ENCODE results near the gene FAM228B.
"Not testable (repeated sequence)": the region's sequence is repeated elsewhere in the genome, so short reads cannot be mapped to it uniquely, and the experiment has no call there.

Gene FAM228B

DNA sequence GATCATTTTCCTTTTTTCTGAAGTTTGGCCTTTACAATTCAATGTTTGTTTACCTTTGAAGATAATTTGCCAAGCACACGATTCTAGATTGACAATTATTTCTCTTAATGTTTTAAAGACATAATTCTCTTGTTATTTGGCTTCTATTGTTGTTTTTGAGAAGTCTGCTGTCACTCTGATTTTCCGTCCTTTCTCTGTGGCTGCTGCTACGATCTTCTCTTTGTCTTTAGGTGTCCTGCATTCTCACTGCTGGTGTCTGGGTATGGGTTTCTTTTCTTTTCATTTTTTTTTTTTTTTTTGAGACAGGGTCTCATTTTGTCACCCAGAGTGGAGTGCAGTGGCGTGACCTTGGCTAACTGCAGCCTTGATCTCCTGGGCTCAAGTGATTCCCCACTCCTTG lies 36.4 kb downstream of the FAM228B start:
- no peak for DNase-seq (ENCODE audit: low read depth)

DNA sequence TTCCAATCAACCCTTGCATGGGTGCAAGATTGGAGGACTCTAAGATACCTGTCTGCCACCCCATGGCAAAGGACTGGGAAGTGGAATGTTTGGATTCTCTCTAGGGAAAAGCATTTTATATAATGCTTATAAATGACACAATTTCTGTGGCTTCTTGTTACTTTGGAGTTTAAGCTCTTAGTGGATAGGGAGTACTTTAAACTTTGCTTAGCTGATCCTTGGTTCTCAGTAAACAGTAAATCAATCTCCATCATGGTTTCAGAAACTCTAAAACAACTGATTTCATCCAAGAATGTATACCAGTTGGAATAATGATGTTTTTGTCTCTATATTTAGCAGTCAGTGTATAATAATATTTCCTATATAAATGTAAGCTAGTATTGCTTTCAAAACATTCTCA lies 37.5 kb downstream of the FAM228B start:
- DNase-seq (ENCODE audit: low read depth) = no peak

DNA sequence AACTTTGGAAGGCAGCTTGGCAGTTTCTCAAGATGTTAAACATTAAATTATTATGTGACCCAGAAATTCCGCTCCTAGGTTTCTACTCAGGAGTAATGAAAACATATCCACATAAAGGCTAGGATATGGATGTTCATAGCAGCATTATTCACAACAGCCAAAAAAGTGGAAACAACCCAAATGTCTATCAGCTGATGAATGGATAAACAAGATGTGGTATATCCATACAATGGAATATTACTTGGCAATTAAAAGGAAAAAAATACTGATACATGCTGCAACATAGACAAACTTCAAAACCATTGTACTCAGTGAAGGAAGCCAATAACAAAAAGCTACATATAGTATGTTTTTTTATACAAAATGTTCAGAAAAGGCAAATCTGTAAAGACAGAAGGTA lies 39.2 kb downstream of the FAM228B start:
- DNase-seq (ENCODE audit: low read depth) = no peak

DNA sequence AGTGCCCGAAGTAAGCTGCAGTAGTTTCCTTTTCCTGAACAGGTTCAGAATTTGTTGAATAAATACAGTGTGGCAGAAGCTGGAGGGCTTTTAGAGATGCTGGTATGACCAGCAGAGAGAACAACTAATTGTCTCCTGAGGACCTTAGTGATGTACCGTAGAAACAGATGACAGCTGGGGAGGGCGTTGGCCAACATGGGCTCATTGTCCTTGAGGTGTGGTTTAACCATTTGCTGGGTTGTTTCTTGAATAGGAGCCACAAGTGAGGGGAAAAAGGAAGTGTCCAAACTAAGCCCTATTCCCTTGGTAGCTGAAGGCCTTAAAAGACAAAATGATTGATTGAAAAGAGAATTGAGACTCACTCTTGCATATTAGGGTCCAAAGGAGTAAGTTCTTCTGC lies 39.9 kb downstream of the FAM228B start:
- DNase-seq (ENCODE audit: low read depth) = no peak

DNA sequence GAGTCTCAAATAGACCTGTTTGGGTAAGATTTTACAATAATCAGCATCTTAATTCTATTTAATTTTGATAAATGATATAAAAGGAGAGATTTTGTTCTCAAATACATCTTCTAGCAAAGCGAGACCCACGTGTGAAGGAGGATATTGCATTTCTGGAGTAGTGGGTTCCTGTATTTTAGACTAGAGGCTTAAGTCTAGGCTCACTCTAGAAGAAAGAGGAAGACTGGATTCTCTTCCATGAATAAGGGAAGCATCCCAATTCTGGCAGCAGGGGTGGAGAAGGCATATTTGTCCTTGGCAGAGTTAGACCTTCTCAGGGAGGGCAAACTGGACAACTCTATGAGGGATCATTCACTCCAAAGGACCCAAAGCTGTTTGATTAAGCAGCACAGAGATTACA lies 40.3 kb downstream of the FAM228B start:
- DNase-seq (ENCODE audit: low read depth) = no peak

DNA sequence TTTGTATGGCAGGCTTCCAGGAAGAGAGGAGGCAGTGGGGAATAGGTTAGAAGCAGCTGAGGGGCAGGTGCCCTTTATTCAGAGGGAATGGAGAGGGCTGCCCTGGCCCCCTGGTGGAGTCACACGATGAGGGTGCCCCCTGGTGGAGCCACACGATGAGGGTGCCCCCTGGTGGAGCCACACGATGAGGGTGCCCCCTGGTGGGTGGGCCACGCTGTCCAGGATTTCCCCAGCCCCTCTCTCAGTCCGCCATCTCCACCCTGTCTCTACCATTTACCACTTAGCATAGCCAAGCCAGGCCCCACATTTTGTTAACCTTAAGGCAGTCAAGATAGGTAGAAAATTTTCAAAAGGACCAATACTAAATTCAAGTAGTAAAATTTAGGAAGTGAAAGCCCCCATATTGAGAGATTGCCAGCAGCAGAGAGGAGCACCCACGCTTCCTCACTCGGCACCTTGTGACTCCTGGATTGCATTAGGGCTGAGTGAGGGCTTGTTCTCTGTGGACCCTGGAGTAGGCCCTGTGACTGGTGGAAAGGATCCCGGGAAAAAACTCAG lies 41.2 kb downstream of the FAM228B start:
- peak; percentile 14 for DNase-seq (ENCODE audit: low read depth)

DNA sequence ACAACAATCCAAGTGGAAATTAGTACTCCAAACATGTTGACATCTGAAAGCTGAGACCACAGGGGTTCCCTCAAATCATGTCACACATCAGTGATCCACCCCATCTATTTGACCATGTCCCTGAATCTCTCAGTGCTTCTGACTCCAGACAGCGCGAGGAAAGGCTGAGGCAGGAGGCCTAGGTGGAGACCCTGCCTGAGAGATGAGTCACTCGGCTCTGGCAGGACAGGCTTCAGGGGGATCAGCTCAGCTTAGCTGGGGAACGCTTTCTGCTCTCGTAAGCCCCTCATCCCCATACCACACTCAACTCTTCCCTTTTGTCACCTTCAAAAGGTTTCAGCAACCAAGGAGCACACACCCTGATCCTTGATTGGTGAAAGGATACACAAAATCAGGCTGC lies 45.8 kb downstream of the FAM228B start:
- DNase-seq (ENCODE audit: low read depth) = no peak

DNA sequence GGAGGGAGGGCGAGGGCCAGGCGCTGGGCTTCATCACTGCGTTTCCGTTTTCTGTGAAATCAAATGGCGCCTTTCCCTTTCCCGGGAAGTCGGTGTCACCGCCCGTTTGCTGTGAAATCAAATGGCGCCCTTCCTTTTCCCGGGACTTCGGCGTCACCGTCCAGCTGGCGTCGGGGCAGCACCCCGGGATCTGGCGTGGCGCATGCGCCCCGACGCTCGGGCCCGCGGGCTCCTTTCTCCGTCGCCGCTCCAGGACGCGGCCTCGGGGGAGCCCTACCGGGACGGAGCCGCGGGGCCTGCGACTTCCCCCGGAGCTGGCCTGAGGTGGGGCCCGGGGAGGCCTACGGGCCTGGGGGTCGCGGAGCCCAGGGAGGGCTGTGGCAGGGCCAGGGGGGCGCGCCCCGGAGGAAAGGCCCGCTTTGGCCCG lies 51.6 kb downstream of the FAM228B start, which contains the start of gene FAM228A:
Gene FAM228A (plus strand): TSS at position 203 of the 427 bp plus-strand sequence. CDS start 428 bp downstream, outside the sequence.
- DNase-seq (ENCODE audit: low read depth) = no peak

DNA sequence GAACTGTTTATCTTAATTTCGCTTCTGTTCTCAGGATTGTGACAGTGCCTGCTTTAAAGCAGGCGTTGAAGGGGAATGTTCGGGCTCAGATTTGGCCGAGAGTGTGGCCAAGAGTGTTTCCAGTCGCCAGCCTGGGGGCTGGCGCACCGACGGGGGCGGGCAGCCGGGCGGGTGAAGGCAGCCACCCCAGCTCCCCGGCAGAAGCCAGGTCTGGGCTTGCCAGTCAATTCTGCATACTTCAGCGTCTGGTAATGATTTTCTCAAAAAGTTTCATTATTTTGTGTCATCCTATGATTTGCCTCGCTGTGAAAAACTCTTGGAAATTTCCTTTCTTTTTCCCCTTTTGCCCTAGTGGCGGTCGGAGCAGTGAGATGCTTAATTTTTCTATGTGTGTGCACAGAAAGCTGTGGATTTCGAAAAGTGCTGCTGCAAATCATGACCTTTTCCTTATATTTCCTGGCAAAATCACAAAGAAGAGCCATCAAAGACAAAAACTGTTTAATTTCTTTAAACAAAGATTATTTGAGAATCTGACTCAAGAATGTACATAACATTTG lies 52.4 kb downstream of the FAM228B start:
- no peak for DNase-seq (ENCODE audit: low read depth)

DNA sequence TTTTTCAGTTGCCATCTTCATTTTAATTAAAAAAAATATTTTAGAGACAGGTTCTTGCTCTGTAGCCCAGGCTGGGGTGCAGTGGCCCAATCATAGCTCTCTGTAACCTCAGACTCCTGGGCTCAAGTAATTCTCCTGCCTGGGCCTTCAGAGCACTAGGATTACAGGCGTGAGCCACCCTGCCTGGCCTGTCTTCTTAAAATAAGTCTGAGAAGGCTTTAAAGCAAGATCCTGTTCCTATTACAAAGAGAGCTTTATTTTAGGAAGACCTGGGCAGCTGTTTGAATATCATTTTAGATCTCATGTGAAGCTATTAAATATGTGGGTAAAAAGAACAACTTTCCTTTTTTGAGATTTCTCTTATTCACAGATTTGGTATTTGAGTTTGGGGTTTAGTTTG lies 53.1 kb downstream of the FAM228B start:
- no peak for DNase-seq (ENCODE audit: low read depth)

DNA sequence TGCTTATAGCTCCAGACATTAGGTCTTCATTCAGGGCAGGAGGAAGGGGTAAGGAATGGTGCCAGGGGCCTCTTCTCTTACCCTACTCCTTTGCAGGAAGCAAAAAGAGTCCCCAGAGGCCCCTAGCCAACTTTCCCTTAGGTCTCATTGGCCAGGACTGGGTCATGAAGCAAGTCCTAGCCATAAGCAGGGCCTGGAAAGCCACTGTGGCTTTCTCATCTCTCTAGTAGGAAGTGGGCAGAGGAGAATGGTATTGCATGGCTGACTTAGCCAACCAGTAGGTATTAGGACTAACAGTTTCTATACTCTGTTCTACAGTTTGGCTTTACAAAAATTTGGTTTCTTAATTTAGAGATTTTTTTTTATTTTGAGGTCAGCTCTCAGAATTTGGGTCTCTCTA lies 56.4 kb downstream of the FAM228B start:
- DNase-seq (ENCODE audit: low read depth) = no peak

DNA sequence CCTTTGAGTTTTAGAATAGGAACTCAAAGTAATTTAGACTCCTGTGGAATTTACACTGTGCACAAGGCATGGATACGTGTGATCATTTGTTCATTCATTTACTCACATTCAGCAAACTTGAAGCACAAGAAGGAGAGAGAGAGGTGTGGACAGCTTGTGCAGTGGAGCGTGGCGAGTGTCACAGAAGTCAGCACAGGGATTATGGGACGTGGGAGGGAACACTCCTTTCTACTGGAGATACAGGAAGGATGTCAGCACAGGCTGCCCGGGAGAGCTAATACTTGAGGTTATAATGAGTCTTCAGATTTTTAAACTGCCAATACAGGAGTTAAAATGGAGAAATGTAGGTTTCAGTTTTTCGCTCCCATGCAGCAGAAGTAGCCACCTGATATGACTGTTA lies 58.6 kb downstream of the FAM228B start:
- DNase-seq (ENCODE audit: low read depth) = no peak

DNA sequence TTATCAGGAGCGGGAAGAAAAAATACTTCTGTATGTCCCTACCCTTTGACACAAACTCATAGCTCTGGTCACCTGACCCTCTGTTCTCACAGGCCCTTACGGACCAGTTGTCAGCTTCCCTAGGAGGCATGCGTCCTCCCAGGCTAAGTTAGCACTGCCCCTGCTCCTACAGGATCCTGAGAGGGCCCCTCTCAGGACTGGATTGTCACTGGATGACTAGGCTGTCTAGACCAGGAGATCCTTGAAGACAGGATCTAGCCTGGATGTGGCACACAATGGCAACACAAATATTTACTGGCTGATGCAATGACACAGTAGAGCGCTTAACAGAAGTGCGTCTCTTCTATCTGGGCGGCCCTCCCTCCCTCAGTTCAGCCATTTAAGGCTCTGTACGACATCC lies 59.2 kb downstream of the FAM228B start:
- no peak for DNase-seq (ENCODE audit: low read depth)

DNA sequence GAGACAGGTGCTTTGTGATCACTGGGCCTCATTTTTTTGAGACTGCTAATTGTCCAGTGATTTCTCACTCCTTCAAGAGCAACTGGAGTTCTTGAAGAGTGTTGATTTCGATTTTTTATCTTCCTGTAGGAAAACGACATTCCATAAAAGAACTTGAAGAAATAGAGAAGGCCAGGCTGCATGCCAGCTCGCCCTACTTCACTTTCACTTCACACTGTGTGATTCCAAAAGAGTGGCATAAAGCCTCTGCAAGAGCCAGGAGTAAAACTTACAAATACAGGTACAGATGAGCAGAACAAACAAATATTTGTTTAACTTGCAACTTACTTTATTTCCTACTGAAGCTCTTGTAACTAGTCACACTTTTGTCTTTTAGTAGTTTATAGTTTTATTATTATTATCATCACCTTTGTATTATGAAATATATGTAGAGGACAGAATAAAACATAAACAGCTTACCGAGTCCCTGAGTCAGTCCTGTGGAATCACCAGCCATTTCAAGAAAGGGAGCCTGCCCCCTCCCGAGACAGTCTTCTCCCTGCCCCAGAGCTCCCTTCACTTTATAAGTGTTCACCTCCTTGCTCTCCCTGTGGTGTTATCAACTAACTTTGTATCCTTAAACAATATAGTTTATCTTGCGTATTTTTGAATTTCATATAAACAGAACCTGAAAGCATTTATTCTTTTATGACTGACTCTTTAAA lies 60.2 kb downstream of the FAM228B start:
- no peak for DNase-seq (ENCODE audit: low read depth)

DNA sequence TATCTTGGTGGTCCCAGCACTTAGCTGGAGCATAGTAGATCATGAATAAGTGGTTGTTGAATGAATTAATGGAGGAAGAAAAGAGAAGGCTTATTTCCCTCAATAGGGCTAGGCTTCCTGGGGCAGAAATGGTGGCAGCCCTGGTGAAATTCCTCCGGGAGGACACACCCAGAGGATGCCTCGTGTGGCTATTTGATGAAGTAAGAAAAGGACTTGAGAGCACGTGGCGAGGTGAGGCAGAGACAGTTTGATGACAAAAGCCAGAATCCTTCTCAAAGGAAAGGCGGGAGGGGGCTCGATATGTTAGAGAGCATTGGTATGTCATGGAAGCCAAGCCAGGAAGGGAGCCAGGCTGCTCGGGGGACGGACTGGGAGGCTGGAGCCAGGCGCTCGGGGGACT lies 66.3 kb downstream of the FAM228B start:
- no peak for DNase-seq (ENCODE audit: low read depth)

DNA sequence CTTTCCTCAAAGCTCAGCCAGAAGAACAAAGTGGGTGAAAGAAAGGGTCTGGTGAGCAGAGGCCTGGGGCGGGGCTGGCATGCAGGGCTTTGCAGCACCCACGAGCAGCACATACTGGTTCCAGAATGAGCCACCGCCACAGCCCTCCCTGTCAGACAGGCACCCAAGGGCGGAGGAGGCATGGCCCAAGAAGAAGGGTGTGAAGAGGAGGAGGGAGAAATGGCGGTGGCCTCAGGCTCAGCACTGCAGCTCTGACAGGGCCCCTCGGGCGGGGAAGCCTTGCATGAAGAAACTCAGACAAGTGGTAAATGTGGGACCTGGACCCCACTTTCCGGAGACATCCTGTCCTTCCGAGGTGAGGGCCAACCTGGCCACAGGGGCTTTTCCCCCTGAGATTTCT lies 67.2 kb downstream of the FAM228B start:
- DNase-seq (ENCODE audit: low read depth) = no peak

DNA sequence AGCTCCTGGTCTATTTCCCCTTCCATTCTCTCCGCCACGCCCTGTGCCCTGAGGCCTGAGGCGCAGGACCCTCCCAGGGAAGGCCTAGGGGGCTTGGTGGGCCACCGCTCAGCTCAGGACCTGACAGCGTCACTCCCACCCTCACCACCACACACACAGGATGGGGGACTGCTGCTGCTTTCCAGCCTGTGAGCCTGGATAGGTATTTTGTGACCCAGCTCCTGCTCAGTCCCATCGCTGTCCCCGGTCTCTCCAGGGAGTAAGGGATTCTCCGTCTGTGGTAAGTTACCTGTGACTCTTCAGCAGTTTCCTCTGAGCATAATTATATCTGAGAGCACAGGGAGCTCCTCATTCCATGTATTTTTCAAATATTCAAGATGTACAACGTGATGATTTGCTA lies 67.9 kb downstream of the FAM228B start:
- DNase-seq (ENCODE audit: low read depth) = no peak

DNA sequence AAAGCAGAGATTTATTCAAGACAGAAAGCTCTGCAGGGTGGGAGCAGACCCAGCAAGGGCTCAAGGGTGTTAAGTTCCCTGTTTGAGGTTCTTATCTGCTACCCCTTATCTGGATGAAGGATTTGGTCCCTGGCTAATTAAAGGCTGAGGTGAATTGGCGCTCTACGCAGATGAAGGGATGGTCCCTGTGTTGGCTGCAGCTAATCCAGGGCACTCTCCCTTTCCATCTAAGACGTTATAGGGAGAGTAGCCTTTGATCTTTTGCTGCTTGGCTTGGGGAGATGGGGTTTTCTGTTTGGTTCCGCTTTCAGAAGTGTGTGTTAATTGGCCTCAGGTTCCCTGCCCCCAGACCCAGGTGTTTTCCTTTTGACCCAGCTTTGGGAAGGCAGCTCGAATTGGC lies 68.6 kb downstream of the FAM228B start:
- DNase-seq (ENCODE audit: low read depth) = no peak

DNA sequence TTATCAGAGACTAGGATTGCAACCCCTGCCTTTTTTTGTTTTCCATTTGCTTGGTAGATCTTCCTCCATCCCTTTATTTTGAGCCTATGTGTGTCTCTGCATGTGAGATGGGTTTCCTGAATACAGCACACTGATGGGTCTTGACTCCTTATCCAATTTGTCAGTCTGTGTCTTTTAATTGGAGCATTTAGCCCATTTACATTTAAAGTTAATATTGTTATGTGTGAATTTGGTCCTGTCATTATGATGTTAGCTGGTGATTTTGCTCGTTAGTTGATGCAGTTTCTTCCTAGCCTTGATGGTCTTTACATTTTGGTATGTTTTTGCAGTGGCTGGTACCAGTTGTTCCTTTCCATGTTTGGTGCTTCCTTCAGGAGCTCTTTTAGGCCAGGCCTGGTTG lies 73.9 kb downstream of the FAM228B start:
- DNase-seq (ENCODE audit: low read depth) = not testable (repeated sequence)

DNA sequence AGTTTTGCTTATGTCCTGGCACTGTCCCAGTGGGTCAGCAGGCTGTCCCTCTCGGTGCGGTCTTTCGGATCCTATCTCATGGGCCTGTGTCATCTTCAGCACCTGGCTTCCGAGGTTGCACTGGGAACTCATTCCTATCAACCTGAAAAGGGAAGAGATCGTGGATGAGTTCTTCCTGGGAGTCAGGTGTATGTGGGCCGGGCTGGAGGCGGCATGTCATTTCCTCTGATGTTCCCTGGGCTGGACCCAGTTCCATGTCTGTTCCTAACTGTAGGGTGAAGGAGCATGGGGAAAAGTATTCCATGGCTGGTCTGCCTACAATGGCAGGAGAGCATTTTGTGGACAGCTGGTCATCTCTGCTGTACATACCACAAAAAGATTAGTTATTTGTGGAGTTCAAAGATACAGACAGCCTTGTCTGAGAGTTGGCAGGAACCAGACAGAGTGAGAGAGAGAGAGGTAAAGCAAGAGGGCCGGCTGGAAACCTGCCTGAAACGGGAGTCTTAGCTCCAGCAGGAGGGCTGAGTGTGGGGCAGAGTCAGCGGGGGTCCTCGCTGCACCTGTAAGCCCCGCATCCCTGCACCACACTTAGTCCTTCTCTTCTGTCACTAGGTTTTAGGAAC lies 76.8 kb downstream of the FAM228B start:
- DNase-seq (ENCODE audit: low read depth) = no peak

DNA sequence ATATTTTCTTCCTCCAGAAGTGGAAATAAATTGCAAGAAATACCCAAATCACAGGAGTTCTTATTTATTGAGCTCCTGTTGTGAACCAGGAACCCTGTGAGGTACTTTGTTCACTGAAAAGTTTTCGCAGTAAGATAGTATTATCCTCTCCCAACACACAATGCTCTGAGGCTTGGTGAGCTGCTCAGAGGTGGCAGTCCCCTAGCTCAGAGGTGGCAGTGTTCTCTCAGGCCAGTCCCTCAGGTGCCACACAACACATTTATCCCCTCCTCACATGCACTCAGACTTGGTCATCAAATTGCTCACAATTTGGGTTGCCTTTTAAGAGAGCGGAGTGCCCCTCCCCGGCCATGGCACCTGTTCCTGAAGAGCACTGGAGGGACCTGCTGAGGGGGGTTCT lies 77.5 kb downstream of the FAM228B start:
- no peak for DNase-seq (ENCODE audit: low read depth)

DNA sequence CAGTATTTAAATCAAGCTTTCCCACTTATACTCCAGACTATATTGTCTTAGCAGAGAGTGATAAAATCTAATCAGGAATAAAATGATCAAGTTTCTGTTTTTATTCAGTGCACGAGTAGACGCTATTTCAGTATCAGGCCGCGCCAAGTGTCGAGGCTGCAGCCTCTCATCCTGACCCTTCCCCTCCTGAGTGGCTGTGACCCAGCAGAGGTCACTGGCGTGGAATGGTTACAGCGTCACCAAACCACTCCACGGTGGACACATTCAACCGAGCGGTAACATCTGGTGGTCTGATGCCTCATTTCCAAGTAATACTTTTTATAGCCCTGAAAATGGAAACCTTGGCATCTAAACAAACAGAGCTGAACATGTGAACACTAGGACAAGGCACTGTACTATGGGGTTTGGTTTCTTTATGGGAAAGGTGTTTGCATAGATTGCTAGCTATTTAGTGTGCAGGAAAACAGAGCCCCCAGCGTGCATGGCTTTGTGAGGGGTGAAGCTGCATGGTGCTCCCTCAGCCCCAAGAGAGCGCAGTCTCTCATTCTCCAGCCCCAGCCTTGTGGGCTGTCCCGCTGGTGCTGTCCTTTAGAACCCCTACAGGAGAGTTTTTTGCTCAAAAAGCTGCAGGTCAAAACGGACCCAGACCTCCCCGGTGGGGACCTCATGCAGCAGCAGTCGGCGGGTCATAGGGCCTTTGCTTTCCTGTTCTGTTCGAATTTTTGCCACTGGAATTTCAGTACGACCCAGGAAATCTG lies 79.9 kb downstream of the FAM228B start:
- DNase-seq (ENCODE audit: low read depth) = no peak

DNA sequence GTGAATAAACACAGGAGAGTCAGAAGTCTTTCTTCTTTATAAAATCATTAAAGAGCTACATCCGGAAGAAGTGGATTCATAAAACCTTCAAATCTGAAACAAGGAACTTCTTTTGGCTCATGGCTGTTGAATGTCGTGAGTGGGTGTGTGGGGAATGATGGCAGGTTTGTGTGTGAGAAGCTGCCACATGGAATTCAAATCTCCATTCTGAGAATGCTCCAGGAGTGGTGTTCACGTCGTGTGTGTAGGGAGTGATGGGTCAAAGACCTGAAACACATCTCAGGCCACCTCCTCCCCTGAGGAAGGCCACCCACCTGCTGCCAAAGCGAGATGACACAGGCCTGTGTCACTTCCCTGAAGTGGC lies 80.5 kb downstream of the FAM228B start:
- no peak for DNase-seq (ENCODE audit: low read depth)

Measured in stimulated activated CD8-positive, alpha-beta memory T cell treated with anti-CD3 and anti-CD28 coated beads, Interleukin-4, amount 100 ng/mL, for 24 hours (primary cell).